ENCODE data around the gene CHN2. TPM values are rescaled to one million over a fixed set of nuclear protein-coding genes. Genes with fewer than 3 reads are reported as not detected.
A peak's percentile ranks its signal among the peaks of the same experiment; 100 is the strongest.

Gene CHN2
- total RNA-seq, 2 donors from 2014 or later: 0.91 to 1.2 TPM

- Mint-ChIP-seq H3K4me3 (no peak overlapping the region), H3K36me3 (ENCODE audit: insufficient read depth in 2 of 2) (no peaks in the 10 kb centered on the region), H3K27ac (no peak overlapping the region), H3K4me1 (ENCODE audit: low read depth) (no peaks in the 10 kb centered on the region), H3K9me3 (no peaks in the 10 kb centered on the region), H3K27me3 (ENCODE audit: low read depth) (no peaks in the 10 kb centered on the region)
- DNase-seq: no peak
- no peak for ATAC-seq (replicated peaks in 1 of 2)
These were observed 159.8 kb downstream of the CHN2 start for GRCh38 chr7:29354340-29354739.

GRCh38 chr7:29355388-29355787 is 160.8 kb downstream of the CHN2 start:
- ATAC-seq (replicated peaks in 1 of 2): no peak
- Mint-ChIP-seq H3K9me3 (no peaks in the 10 kb centered on the region), H3K27me3 (ENCODE audit: low read depth) (no peaks in the 10 kb centered on the region), H3K36me3 (ENCODE audit: insufficient read depth in 2 of 2) (no peaks in the 10 kb centered on the region), H3K27ac (no peak overlapping the region), H3K4me1 (ENCODE audit: low read depth) (no peaks in the 10 kb centered on the region), H3K4me3 (no peak overlapping the region)
- DNase-seq: no peak

GRCh38 chr7:29356631-29357030 is 162.1 kb downstream of the CHN2 start:
- Mint-ChIP-seq H3K36me3 (ENCODE audit: insufficient read depth in 2 of 2) (no peaks in the 10 kb centered on the region), H3K4me1 (ENCODE audit: low read depth) (no peaks in the 10 kb centered on the region), H3K4me3 (no peak overlapping the region), H3K9me3 (no peaks in the 10 kb centered on the region), H3K27me3 (ENCODE audit: low read depth) (no peaks in the 10 kb centered on the region), H3K27ac (no peak overlapping the region)
- ATAC-seq (replicated peaks in 1 of 2): no peak
- DNase-seq: no peak

- H3K27me3 Mint-ChIP-seq (ENCODE audit: low read depth): peaks cover 6% of the 10 kb centered on the region
These were observed 165.0 kb downstream of the CHN2 start for GRCh38 chr7:29359482-29360093.

DNA sequence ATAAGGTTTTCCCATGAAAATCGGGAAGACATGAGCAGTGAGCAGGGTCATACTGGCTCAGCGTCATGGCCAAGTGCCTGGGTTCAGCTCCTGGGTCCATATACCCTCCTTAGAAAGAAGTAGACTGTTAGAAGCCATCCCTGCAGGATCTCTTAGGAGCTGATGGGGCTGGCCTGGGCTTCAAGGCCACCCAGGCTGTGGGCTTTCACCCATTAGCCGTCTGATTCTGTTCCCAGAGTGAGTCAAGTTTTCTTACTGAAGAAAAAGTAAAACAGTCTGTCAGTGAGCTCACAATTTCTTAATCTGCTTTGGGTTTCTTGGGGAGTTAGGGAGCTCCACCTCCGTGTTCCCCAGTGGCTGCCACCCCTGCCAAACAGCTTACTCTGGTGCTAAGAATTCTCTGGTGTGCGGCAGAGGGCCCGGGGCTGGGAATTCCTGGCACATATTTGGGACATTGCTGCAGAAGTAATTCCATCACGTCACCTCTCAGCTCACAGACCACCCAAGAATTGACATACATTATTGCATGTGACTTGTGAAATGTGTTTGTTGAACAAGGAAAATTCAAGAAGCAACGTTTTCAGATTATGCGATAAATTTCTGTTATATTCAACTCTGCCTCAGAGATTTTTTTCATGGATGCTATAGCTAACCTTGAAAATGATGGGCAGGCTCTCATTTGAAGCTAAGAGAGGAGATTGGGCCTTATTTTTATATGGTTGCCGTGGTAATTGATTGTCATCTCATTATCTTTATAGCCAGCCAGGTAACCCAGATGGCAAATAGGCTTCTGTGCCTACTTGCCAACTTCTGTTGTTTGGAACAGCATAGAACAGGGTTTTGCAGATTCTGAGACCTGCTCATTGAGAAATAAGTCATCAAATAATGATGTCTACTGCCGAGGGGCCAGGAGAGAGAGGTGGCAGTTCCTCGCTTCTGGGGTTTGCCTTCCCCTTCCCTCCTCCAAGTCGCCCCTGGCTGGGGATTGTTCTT is 166.4 kb downstream of the CHN2 start:
- H3K4me3 Mint-ChIP-seq: no peak overlapping the region
- no peaks in the 10 kb centered on the region for H3K9me3 Mint-ChIP-seq
- no peak overlapping the region for H3K27ac Mint-ChIP-seq
- ATAC-seq (replicated peaks in 1 of 2) (no peak), DNase-seq (no peak)
- H3K27me3 Mint-ChIP-seq (ENCODE audit: low read depth): peaks cover 6% of the 10 kb centered on the region
- no peaks in the 10 kb centered on the region for H3K4me1 Mint-ChIP-seq (ENCODE audit: low read depth)
- no peaks in the 10 kb centered on the region for H3K36me3 Mint-ChIP-seq (ENCODE audit: insufficient read depth in 2 of 2)

More at GRCh38 chr7:29359482-29360093, 165.0 kb downstream of the CHN2 start:
- Mint-ChIP-seq H3K36me3 (ENCODE audit: insufficient read depth in 2 of 2) (no peaks in the 10 kb centered on the region), H3K9me3 (no peaks in the 10 kb centered on the region), H3K27ac (no peak overlapping the region), H3K4me3 (no peak overlapping the region), H3K4me1 (ENCODE audit: low read depth) (no peaks in the 10 kb centered on the region)
- ATAC-seq (replicated peaks in 1 of 2): no peak
- DNase-seq: no peak

- DNase-seq (no peak), ATAC-seq (replicated peaks in 1 of 2) (no peak)
- no peaks in the 10 kb centered on the region for H3K9me3 Mint-ChIP-seq
- H3K36me3 Mint-ChIP-seq (ENCODE audit: insufficient read depth in 2 of 2): no peaks in the 10 kb centered on the region
- H3K4me3 Mint-ChIP-seq: no peak overlapping the region
- no peaks in the 10 kb centered on the region for H3K4me1 Mint-ChIP-seq (ENCODE audit: low read depth)
- H3K27ac Mint-ChIP-seq: no peak overlapping the region
- H3K27me3 Mint-ChIP-seq (ENCODE audit: low read depth): peaks cover 6% of the 10 kb centered on the region
These were observed 167.8 kb downstream of the CHN2 start for GRCh38 chr7:29362380-29362779.

GRCh38 chr7:29363636-29364425 is 169.3 kb downstream of the CHN2 start:
- no peaks in the 10 kb centered on the region for H3K36me3 Mint-ChIP-seq (ENCODE audit: insufficient read depth in 2 of 2)
- ATAC-seq (replicated peaks in 1 of 2) (no peak), DNase-seq (no peak)
- H3K27me3 Mint-ChIP-seq (ENCODE audit: low read depth): peaks cover 6% of the 10 kb centered on the region
- H3K27ac Mint-ChIP-seq: no peak overlapping the region
- H3K4me1 Mint-ChIP-seq (ENCODE audit: low read depth): no peaks in the 10 kb centered on the region
- H3K9me3 Mint-ChIP-seq: no peaks in the 10 kb centered on the region
- no peak overlapping the region for H3K4me3 Mint-ChIP-seq

DNA sequence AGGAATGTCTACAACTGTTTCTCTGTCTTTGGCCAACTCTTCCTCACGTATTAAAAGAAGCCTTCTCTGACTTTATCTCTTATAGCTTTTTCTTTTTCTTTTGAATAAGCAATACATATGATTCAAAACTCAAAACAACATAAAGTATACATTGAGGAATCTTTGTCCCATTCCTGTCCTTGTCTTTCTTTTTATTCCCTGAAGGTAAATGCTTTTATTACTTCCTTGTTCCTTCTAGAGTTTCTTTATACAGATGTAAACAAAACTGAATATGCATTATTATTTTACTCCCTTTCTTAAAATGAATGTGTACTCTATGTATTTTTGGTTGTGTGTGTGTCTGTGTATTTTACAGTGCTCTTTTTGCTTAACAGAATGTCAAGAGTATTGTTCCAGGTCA is 170.1 kb downstream of the CHN2 start:
- no peaks in the 10 kb centered on the region for H3K4me1 Mint-ChIP-seq (ENCODE audit: low read depth)
- no peak for ATAC-seq (replicated peaks in 1 of 2)
- no peak for DNase-seq
- H3K27ac Mint-ChIP-seq: no peak overlapping the region
- H3K36me3 Mint-ChIP-seq (ENCODE audit: insufficient read depth in 2 of 2): no peaks in the 10 kb centered on the region
- H3K4me3 Mint-ChIP-seq: no peak overlapping the region
- peaks cover 6% of the 10 kb centered on the region for H3K27me3 Mint-ChIP-seq (ENCODE audit: low read depth)
- H3K9me3 Mint-ChIP-seq: no peaks in the 10 kb centered on the region

GRCh38 chr7:29365423-29365822 is 170.8 kb downstream of the CHN2 start:
- ATAC-seq (replicated peaks in 1 of 2) (no peak), DNase-seq (no peak)
- H3K4me3 Mint-ChIP-seq: no peak overlapping the region

GRCh38 chr7:29367784-29368183 is 173.2 kb downstream of the CHN2 start:
- H3K4me1 Mint-ChIP-seq (ENCODE audit: low read depth): peaks cover 4% of the 10 kb centered on the region
- DNase-seq: no peak
- no peaks in the 10 kb centered on the region for H3K9me3 Mint-ChIP-seq
- H3K4me3 Mint-ChIP-seq: no peak overlapping the region
- no peaks in the 10 kb centered on the region for H3K36me3 Mint-ChIP-seq (ENCODE audit: insufficient read depth in 2 of 2)
- no peak overlapping the region for H3K27ac Mint-ChIP-seq
- ATAC-seq (replicated peaks in 1 of 2): no peak
- peaks cover under 1% of the 10 kb centered on the region for H3K27me3 Mint-ChIP-seq (ENCODE audit: low read depth)

More at GRCh38 chr7:29365423-29365822, 170.8 kb downstream of the CHN2 start:
- H3K4me1 Mint-ChIP-seq (ENCODE audit: low read depth): peaks cover 1% of the 10 kb centered on the region
- no peaks in the 10 kb centered on the region for H3K9me3 Mint-ChIP-seq
- H3K27ac Mint-ChIP-seq: no peak overlapping the region
- H3K27me3 Mint-ChIP-seq (ENCODE audit: low read depth): peaks cover 6% of the 10 kb centered on the region
- no peaks in the 10 kb centered on the region for H3K36me3 Mint-ChIP-seq (ENCODE audit: insufficient read depth in 2 of 2)

DNA sequence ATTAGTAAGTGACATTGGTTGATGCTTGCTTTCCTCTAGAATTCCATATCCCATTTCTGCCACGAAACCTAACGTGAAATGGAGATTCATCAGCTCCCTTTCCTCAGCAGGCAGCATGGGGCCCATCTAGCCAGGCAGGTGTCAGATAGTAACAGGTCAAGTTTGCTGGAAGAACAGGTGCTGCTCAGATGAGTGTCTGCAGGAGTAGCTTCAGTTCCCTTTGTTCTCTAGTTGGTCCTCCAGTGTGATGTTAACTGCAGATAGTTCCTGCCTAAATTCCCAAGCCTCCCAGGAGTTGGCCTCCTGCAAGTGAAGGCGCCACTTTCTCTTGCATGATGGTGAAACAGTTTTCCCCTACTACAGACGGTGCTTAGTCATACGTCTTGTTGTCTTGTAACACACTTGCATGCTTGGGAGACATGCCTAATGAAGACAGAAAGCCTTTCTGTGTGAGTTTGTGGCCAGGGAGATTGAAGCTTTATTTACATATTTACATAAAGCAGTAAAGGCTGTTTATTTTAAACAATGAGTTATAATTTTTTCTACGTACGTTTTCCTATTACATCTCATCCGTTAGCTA is 175.4 kb downstream of the CHN2 start:
- Mint-ChIP-seq H3K9me3 (no peaks in the 10 kb centered on the region), H3K27me3 (ENCODE audit: low read depth) (no peaks in the 10 kb centered on the region), H3K27ac (no peak overlapping the region), H3K4me1 (ENCODE audit: low read depth) (peaks cover 4% of the 10 kb centered on the region), H3K4me3 (no peak overlapping the region), H3K36me3 (ENCODE audit: insufficient read depth in 2 of 2) (no peaks in the 10 kb centered on the region)
- ATAC-seq (replicated peaks in 1 of 2) (no peak), DNase-seq (no peak)

- Mint-ChIP-seq H3K36me3 (ENCODE audit: insufficient read depth in 2 of 2) (no peaks in the 10 kb centered on the region), H3K9me3 (no peaks in the 10 kb centered on the region), H3K27ac (no peak overlapping the region), H3K4me1 (ENCODE audit: low read depth) (peaks cover 4% of the 10 kb centered on the region), H3K4me3 (no peak overlapping the region), H3K27me3 (ENCODE audit: low read depth) (no peaks in the 10 kb centered on the region)
- ATAC-seq (replicated peaks in 1 of 2) (peak; percentile 53 to 65), DNase-seq (no peak)
These were observed 176.1 kb downstream of the CHN2 start for GRCh38 chr7:29370531-29371314.
